Subcutaneous adipose tissue (tissue), 4 donors: ENCODE results near the gene INPP4B. TPM values are rescaled to one million over a fixed set of nuclear protein-coding genes. Genes with fewer than 3 reads are reported as not detected.

Experiments
- total RNA-seq, 4 donors: library from RNA; depleted of rRNA; stranded (reverse); fragments of >200 nt; gene quantifications; one replicate each; pipeline ENCODE4 v1.1.0, GENCODE V29; 2016
- TF ChIP-seq, protein P1 (sequence below): fragments of 450-650 bp; IDR thresholded peaks from one replicate; pipeline ENCODE4 v1.5.1; 2016; ENCODE audit warnings: low read depth, mild to moderate bottlenecking, control low read depth, antibody characterized with exemption, moderate library complexity

The INPP4B gene
- total RNA-seq, 4 donors from 2014 or later: 14.3 to 28.1 (median 24.6) TPM

DNA sequence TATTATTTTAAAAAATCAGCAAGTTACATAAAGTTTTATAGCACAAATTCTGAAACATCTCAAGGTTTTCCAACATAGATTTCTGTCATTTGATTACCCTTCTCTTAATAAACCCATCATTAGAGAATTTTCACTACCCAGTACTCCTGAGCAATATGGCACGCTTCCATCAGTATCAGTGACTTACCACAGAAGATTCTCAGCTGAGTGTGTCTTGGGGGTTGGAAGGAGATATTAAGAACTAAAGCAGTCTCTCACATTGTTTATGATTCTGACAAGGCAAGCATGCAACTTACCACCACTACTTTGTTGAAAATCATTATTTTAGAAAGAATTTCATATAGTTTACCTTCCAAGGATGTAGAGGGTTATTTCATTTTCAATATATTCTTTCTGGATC lies 67.7 kb downstream of the INPP4B start:
- TF ChIP-seq, protein P1, sequence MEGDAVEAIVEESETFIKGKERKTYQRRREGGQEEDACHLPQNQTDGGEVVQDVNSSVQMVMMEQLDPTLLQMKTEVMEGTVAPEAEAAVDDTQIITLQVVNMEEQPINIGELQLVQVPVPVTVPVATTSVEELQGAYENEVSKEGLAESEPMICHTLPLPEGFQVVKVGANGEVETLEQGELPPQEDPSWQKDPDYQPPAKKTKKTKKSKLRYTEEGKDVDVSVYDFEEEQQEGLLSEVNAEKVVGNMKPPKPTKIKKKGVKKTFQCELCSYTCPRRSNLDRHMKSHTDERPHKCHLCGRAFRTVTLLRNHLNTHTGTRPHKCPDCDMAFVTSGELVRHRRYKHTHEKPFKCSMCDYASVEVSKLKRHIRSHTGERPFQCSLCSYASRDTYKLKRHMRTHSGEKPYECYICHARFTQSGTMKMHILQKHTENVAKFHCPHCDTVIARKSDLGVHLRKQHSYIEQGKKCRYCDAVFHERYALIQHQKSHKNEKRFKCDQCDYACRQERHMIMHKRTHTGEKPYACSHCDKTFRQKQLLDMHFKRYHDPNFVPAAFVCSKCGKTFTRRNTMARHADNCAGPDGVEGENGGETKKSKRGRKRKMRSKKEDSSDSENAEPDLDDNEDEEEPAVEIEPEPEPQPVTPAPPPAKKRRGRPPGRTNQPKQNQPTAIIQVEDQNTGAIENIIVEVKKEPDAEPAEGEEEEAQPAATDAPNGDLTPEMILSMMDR: no peak

DNA sequence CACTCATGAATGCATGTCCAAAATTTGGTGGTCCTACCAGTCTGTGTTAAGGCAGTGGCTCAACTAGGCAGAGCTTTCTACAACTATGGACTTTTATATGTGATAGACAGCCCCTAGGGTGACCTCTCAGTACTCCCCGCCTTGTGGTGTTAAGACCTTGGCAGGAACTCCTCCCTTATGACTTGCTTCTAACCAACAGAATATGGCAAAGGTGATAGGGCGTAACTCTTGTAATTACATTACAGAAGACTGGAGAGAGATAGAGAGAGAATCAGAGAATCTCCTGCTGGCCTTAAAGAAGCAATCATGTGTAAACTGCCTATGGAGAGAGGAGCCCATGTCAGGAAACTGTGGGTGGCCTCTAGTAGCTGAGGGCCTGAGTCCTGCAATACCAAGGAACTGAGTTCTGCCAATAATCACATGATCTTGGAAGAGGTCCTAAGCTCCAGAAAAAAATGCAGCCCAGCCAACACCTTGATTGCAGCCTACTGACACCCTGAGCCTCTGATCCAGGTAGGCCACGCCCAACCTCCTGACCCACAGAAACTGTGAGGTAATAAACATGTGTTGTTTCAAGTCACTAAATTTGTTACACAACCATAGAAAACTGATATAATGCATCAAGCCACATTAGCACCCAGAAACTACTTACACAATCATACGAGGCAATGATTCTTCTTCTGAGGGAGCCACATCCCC lies 68.9 kb downstream of the INPP4B start:
- TF ChIP-seq, protein P1: no peak

DNA sequence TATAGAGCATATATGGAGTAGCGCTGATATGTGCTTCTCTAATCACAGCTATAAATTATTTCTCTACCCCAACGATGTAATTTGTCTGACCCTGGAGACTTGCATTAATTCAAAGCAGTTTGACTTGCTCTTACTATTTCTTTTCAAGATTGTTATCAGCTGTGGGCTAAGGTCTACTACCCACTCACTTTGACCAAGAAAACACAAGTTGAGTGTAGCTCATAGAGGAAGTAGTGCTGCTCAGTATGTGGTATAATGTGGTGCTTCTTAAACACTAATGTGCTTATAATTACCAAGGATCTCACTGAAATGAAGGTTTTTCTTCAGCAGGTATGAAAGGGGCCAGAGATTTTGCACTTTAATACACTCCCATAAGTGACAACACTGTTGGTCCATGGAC lies 70.1 kb downstream of the INPP4B start:
- TF ChIP-seq, protein P1: no peak

DNA sequence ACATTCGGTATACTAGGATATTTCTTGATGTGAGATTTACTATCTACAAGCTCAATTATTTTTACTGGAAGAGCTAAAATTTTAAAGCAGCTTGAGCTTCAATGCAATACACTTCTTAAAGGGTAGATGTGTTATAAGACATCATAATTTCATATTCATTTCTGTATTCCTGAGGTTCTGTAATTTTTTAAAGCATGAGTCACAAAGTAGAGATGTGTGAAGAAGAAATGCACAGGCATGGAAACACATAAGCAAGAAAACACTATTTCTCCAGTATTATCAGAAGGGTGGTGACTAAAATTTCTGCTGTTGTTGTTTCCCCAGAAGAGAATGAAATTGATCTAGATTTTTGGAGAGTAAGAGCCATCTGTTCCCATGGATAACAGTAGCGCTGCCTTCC lies 72.6 kb downstream of the INPP4B start:
- TF ChIP-seq, protein P1: no peak

DNA sequence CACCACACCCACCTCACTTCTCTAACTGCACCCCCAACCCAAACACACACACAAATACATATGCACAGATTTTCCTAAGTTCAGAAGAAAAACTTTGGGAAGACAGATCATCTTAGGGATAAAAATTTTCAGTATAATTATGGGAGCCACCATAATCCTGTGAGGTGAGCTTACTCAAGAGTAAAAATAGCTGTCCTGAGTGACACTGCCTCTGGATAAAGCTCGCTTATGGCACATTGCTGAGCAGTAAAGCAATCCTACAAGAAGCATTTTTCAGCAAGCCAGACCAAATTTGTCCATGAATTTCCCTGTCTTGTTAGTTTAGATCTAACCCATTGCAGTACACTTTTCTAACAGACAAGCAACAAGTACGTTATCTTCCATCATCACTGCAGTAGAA lies 83.8 kb downstream of the INPP4B start:
- TF ChIP-seq, protein P1: no peak

DNA sequence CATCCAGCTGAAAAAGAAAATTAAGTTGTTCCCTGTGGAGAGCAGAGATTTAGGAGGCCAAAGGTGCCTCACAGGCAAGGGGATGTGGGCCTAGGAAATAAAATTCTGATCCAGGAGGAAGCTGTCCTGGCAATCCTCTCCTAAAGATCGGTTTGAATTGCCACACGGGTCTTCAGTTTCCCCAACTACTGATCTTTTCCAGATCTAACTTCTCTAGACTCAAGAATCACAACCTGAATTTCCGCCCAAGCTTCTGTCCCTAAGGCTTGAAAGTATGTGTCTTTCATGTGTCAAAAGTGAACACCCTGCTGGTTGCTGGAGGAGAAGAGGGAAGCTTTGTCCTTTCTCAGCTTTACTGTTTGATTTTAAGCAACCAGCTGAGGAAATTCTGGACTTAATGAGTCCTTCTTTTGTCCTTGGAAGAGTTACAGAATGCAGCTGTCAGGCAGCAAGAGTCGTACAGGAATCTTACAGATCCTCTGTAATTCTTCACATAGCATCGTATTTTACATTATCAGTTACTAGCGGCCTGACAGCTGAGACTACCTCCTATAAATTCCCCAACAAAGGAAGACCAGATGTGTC lies 93.8 kb downstream of the INPP4B start:
- TF ChIP-seq, protein P1: no peak

DNA sequence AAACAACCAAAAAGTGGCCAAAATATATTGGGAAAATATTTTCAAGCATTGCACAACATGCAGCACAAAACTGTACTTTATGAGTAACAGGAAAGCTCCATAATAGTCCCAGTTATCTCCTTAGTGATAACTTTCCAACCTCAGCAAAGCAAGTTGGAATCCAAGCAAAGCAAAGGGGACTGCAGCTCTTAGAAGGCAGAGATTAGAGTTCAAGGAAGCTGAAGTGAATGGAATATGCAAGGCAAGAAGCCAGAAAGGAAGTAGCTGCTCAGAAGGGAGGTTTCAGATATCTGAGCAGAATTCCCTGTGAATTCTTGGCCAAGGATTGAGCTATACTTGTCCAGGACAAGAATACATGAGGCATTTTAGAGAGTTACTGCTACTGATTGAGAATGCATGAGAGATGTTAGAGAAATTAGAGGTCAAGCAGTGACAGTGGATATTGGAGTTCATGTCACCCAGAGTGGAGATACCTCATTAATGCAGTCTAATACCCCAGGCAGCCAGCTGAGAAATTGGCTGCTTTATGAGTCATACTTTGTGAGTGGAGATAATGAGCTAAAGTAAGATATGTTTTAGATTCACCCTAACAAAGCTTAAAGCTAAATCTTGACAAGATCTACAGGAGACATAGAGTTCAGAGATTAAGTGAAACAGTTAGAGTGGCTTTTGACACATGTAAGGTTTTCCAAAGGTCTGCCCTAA lies 102.8 kb downstream of the INPP4B start:
- TF ChIP-seq, protein P1: no peak
